Liver (tissue), 9 donors: ENCODE measurements around the gene MRPL27. TPM values are rescaled to one million over a fixed set of nuclear protein-coding genes. Genes with fewer than 3 reads are reported as not detected.

ENCODE experiments used
- DNase-seq: peaks from one replicate; pipeline ENCODE4 v3.0.0-alpha.2; 2017; ENCODE audit warnings: low spot score
- H3K27ac ChIP-seq, 2 donors: one replicate each; pipeline ENCODE4 v1.7.0; 2013; ENCODE audit warnings: inconsistent platforms in 2 of 2, low read length in 2 of 2, control low read depth in 1 of 2, low read depth in 1 of 2, mild to moderate bottlenecking in 1 of 2
- H3K27me3 ChIP-seq, 4 donors: one replicate each; pipeline versions ENCODE4 v1.6.1 to v1.7.0; 2013; ENCODE audit warnings: low read length in 3 of 4, inconsistent platforms in 1 of 4, mild to moderate bottlenecking in 1 of 4, moderate library complexity in 1 of 4; ENCODE audit not compliant: control insufficient read depth in 4 of 4, insufficient read depth in 4 of 4
- H3K36me3 ChIP-seq, 4 donors: one replicate each; pipeline versions ENCODE4 v1.6.1 to v1.7.0; 2013; ENCODE audit warnings: low read length in 3 of 4, mild to moderate bottlenecking in 3 of 4, low read depth in 1 of 4, moderate library complexity in 1 of 4; ENCODE audit not compliant: control insufficient read depth in 4 of 4, insufficient read depth in 3 of 4
- H3K4me1 ChIP-seq, 4 donors: one replicate each; pipeline versions ENCODE4 v1.6.1 to v1.7.0; 2013; ENCODE audit warnings: low read length in 3 of 4, mild to moderate bottlenecking in 3 of 4, moderate library complexity in 1 of 4; ENCODE audit not compliant: control insufficient read depth in 4 of 4, insufficient read depth in 4 of 4
- H3K4me3 ChIP-seq, 3 donors: one replicate each; pipeline versions ENCODE4 v1.6.1 to v1.7.0; 2013; ENCODE audit warnings: low read length in 3 of 3, control low read depth in 1 of 3, low read depth in 1 of 3, mild to moderate bottlenecking in 1 of 3
- H3K9ac ChIP-seq, 2 donors: one replicate each; pipeline ENCODE4 v1.7.0; 2013; ENCODE audit warnings: low read length in 2 of 2, mild to moderate bottlenecking in 2 of 2, moderate library complexity in 2 of 2, control low read depth in 1 of 2, low read depth in 1 of 2
- H3K9me3 ChIP-seq, 4 donors: one replicate each; pipeline versions ENCODE4 v1.6.1 to v1.7.0; 2013; ENCODE audit warnings: low read length in 3 of 4; ENCODE audit not compliant: control insufficient read depth in 4 of 4
- ATF3 ChIP-seq: IDR thresholded peaks from 2 replicates; pipeline ENCODE4 v1.6.1; 2016; ENCODE audit warnings: antibody characterized with exemption
- CTCF ChIP-seq: fragments of 150-350 bp; IDR thresholded peaks from 2 replicates; pipeline ENCODE4 v1.5.1; 2017; ENCODE audit warnings: improper control_type of control experiment, low read depth, low read length; ENCODE audit not compliant: missing input control
- EGR1 ChIP-seq, 2 donors: IDR thresholded peaks; 2 replicates each; pipeline ENCODE4 v1.6.1; 2016 to 2018; ENCODE audit warnings: antibody characterized with exemption in 2 of 2, low read depth in 2 of 2
- FOXA1 ChIP-seq: IDR thresholded peaks from 2 replicates; pipeline ENCODE4 v1.6.1; 2016; ENCODE audit warnings: antibody characterized with exemption
- FOXA2 ChIP-seq: IDR thresholded peaks from 2 replicates; pipeline ENCODE4 v1.6.1; 2016; ENCODE audit warnings: antibody characterized with exemption
- GABPA ChIP-seq, 2 donors: IDR thresholded peaks in 1 of 2; conservative IDR thresholded peaks in 1 of 2; 2 replicates each; pipeline ENCODE4 v1.6.1; 2016; ENCODE audit warnings: antibody characterized with exemption in 2 of 2, mild to moderate bottlenecking in 1 of 2, moderate library complexity in 1 of 2
- HNF4G ChIP-seq: IDR thresholded peaks from 2 replicates; pipeline ENCODE4 v1.6.1; 2016; ENCODE audit warnings: antibody characterized with exemption
- JUND ChIP-seq, 2 donors: IDR thresholded peaks; 2 replicates each; pipeline ENCODE4 v1.6.1; 2016; ENCODE audit warnings: antibody characterized with exemption in 2 of 2
- MAX ChIP-seq: IDR thresholded peaks from 2 replicates; pipeline ENCODE4 v1.6.1; 2016; ENCODE audit warnings: antibody characterized with exemption
- NR2F2 ChIP-seq: IDR thresholded peaks from 2 replicates; pipeline ENCODE4 v1.6.1; 2016; ENCODE audit warnings: antibody characterized with exemption
- RAD21 ChIP-seq, 2 donors: IDR thresholded peaks; 2 replicates each; pipeline ENCODE4 v1.6.1; 2016; ENCODE audit warnings: antibody characterized with exemption in 2 of 2, mild to moderate bottlenecking in 2 of 2
- REST ChIP-seq: IDR thresholded peaks from 2 replicates; pipeline ENCODE4 v1.6.1; 2016; ENCODE audit warnings: antibody characterized with exemption, mild to moderate bottlenecking
- RXRA ChIP-seq, 2 donors: IDR thresholded peaks; 2 replicates each; pipeline ENCODE4 v1.6.1; 2017 to 2018; ENCODE audit warnings: antibody characterized with exemption in 2 of 2, mild to moderate bottlenecking in 1 of 2
- SP1 ChIP-seq: IDR thresholded peaks from 2 replicates; pipeline ENCODE4 v1.6.1; 2018; ENCODE audit warnings: antibody characterized with exemption, mild to moderate bottlenecking
- TAF1 ChIP-seq: conservative IDR thresholded peaks from 2 replicates; pipeline ENCODE4 v1.6.1; 2016; ENCODE audit warnings: antibody characterized with exemption, mild to moderate bottlenecking
- YY1 ChIP-seq: IDR thresholded peaks from 2 replicates; pipeline ENCODE4 v1.6.1; 2016; ENCODE audit warnings: antibody characterized with exemption, mild to moderate bottlenecking
- WGBS: extraction: QIAGEN DNeasy Blood & Tissue Kit; methylation state at CpG from one replicate; pipeline ENCODE4 v1.1.7; 2013; 5-methylcytosine and 5-hydroxymethylcytosine counted together
- polyA plus RNA-seq, 2 donors: library from polyadenylated mRNA; stranded (reverse) in 1 of 2; unstranded in 1 of 2; fragments of 200-250 nt in 1 of 2; fragments of >200 nt in 1 of 2; fragmentation: Nextera tagmentation in 1 of 2; extraction: Ambion mirVana in 1 of 2; gene quantifications; one replicate each; pipeline versions ENCODE4 v1.2.1 to v1.2.3, GENCODE V29; 2013 to 2015
- total RNA-seq, 2 donors: library from RNA; depleted of rRNA; stranded (reverse); fragments of >200 nt; gene quantifications; one replicate each; pipeline ENCODE4 v1.2.3, GENCODE V29; 2014
- donor health status: healthy.
- donor health status: healthy.
- donor health status: healthy.
- donor health status: healthy.
- donor health status: healthy.

MRPL27 gene
- total and polyA plus RNA-seq, 4 donors = 25.9 to 87.1 (median 53.5) TPM

GRCh38 chr17:50371526-50371925 is 1.5 kb downstream of the MRPL27 start:
- peaks cover 4 to 22% (median 14%) of the 10 kb centered on the region in 4 donors for H3K4me1 ChIP-seq
- no peak for DNase-seq
- H3K27me3 ChIP-seq = no peaks in the 10 kb centered on the region
- no peak for TF ChIP-seq MAX
- TF ChIP-seq RAD21 (IDR thresholded peaks at IDR 0.05) = no peak
- no peak for TF ChIP-seq HNF4G
- TF ChIP-seq FOXA2 = no peak
- TF ChIP-seq TAF1 = no peak
- H3K4me3 ChIP-seq = no peak overlapping the region
- no peak overlapping the region for H3K27ac ChIP-seq
- H3K36me3 ChIP-seq = peaks cover 8 to 40% (median 33%) of the 10 kb centered on the region in 4 donors
- WGBS = 83% methylated on average over 2 of the region's 2 CpGs
- no peak overlapping the region for H3K9ac ChIP-seq
- H3K9me3 ChIP-seq = no peaks in the 10 kb centered on the region

- H3K36me3 ChIP-seq = peaks cover 8 to 52% (median 38%) of the 10 kb centered on the region in 4 donors
- WGBS = 98% methylated on average over 5 of the region's 5 CpGs
- H3K27ac ChIP-seq = no peak overlapping the region
- H3K9me3 ChIP-seq = no peaks in the 10 kb centered on the region
- H3K27me3 ChIP-seq = no peaks in the 10 kb centered on the region
- no peak for DNase-seq
- H3K9ac ChIP-seq = no peak overlapping the region
- TF ChIP-seq MAX = no peak
- no peak for TF ChIP-seq REST
- no peak for TF ChIP-seq SP1
- TF ChIP-seq FOXA1 = no peak
- no peak for TF ChIP-seq YY1
- no peak for TF ChIP-seq EGR1 (IDR thresholded peaks at IDR 0.05; ENCODE audit: low read depth in 2 of 2)
- TF ChIP-seq RAD21 (IDR thresholded peaks at IDR 0.05) = no peak
- no peak for TF ChIP-seq GABPA (IDR thresholded peaks at IDR 0.05 in 1 of 2, conservative IDR thresholded peaks at IDR 0.05 in 1 of 2)
- no peak for TF ChIP-seq TAF1
- TF ChIP-seq RXRA (IDR thresholded peaks at IDR 0.05) = no peak
- TF ChIP-seq FOXA2 = no peak
- TF ChIP-seq NR2F2 = no peak
- no peak for TF ChIP-seq CTCF
- TF ChIP-seq ATF3 = no peak
- TF ChIP-seq JUND (IDR thresholded peaks at IDR 0.05) = no peak
- no peak overlapping the region for H3K4me3 ChIP-seq
- peaks cover 4 to 22% (median 14%) of the 10 kb centered on the region in 4 donors for H3K4me1 ChIP-seq
Measured at GRCh38 chr17:50370052-50370451, 2.9 kb downstream of the MRPL27 start.
